SU-DHL-6 (cell line): ENCODE measurements around the gene SEZ6L.

Experiments used
- H2AFZ ChIP-seq: fragments of 200-600 bp; sonication (generic); 2 replicates; pipeline ENCODE4 v1.6.1; 2014; ENCODE audit warnings: low read depth, mild to moderate bottlenecking, moderate library complexity, mixed read lengths, antibody characterized with exemption, low read length; ENCODE audit not compliant: severe bottlenecking
- H3F3A ChIP-seq: fragments of 200-600 bp; shearing (Covaris generic); 2 replicates; pipeline ENCODE4 v1.6.0; 2016; ENCODE audit warnings: antibody characterized with exemption, mild to moderate bottlenecking; ENCODE audit not compliant: insufficient read depth
- H3K27ac ChIP-seq: fragments of 200-600 bp; sonication (generic); 2 replicates; pipeline ENCODE4 v1.5.1; 2016; ENCODE audit warnings: low read depth, mild to moderate bottlenecking, low read length, moderate library complexity, mixed read lengths
- H3K27me3 ChIP-seq: fragments of 200-600 bp; sonication (generic), shearing (Covaris generic); 2 replicates; pipeline ENCODE4 v1.6.0; 2014; ENCODE audit warnings: mild to moderate bottlenecking, low read length
- H3K36me3 ChIP-seq: fragments of 200-600 bp; sonication (generic); 2 replicates; pipeline ENCODE4 v1.6.1; 2014; ENCODE audit warnings: mild to moderate bottlenecking, low read length, mixed read lengths
- H3K4me2 ChIP-seq: fragments of 300-600, 200-600 bp; shearing (Covaris generic), sonication (generic); 2 replicates; pipeline ENCODE4 v1.6.0; 2014; ENCODE audit warnings: low read length, low read depth, mild to moderate bottlenecking; ENCODE audit not compliant: poor library complexity, severe bottlenecking
- H3K4me3 ChIP-seq: fragments of 200-600 bp; sonication (generic); 2 replicates; pipeline ENCODE4 v1.5.1; 2014; ENCODE audit warnings: antibody characterized with exemption, low read length, mild to moderate bottlenecking, mixed read lengths; ENCODE audit not compliant: insufficient read depth, poor library complexity, severe bottlenecking
- H3K79me2 ChIP-seq: fragments of 200-600 bp; sonication (generic); 2 replicates; pipeline ENCODE4 v1.6.1; 2014; ENCODE audit warnings: mild to moderate bottlenecking, low read length, moderate library complexity; ENCODE audit not compliant: insufficient read depth
- H3K9ac ChIP-seq: fragments of 200-600 bp; sonication (generic); 2 replicates; pipeline ENCODE4 v1.7.0; 2014; ENCODE audit warnings: mild to moderate bottlenecking, low read length
- H3K9me2 ChIP-seq: fragments of 200-600 bp; sonication (generic); replicated peaks from 2 replicates; pipeline ENCODE4 v1.6.1; 2014; ENCODE audit warnings: low read length; ENCODE audit not compliant: insufficient read depth
- H3K9me3 ChIP-seq: fragments of 200-600 bp; sonication (generic); 2 replicates; pipeline ENCODE4 v1.6.1; 2014; ENCODE audit warnings: low read length, mixed read lengths; ENCODE audit not compliant: insufficient read depth
- H4K20me1 ChIP-seq: fragments of 200-600 bp; sonication (generic); 2 replicates; pipeline ENCODE4 v1.6.1; 2014; ENCODE audit warnings: low read depth, mild to moderate bottlenecking, antibody characterized with exemption, low read length, moderate library complexity, mixed read lengths
- EZH2phosphoT487 ChIP-seq: fragments of 200-600 bp; sonication (generic), shearing (Covaris generic); conservative IDR thresholded peaks from 2 replicates; pipeline ENCODE4 v1.6.1; 2018; ENCODE audit warnings: mild to moderate bottlenecking, antibody characterized with exemption, low read length, moderate library complexity, mixed read lengths
- TF ChIP-seq, protein P1 (sequence below): fragments of 200-600 bp; sonication (generic); IDR thresholded peaks from one replicate; pipeline ENCODE4 v1.5.1; 2017; ENCODE audit warnings: antibody characterized with exemption, mild to moderate bottlenecking, low read length, moderate library complexity; ENCODE audit not compliant: insufficient read depth, poor library complexity, severe bottlenecking

SEZ6L gene

DNA sequence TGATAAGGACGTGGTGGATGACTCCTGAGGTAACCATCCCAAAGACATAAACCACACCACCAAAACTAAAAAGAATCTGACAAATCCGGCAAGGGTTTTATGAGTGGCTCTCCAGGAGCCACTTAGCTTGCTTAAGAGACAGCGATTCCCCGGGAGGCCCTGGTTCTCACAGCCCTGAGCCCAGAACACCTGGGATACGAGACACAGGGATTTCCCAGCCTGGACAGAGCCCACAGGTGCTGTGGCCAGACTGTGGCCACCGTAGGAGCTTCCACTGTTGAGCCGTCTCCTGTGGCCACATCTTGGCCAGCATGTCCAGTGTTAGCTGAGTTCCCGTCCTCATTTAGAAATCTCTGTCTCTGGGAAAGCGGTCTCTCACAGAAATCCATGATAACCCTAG lies 188.6 kb downstream of the SEZ6L start:
- TF ChIP-seq EZH2phosphoT487 = no peak
- TF ChIP-seq, protein P1, sequence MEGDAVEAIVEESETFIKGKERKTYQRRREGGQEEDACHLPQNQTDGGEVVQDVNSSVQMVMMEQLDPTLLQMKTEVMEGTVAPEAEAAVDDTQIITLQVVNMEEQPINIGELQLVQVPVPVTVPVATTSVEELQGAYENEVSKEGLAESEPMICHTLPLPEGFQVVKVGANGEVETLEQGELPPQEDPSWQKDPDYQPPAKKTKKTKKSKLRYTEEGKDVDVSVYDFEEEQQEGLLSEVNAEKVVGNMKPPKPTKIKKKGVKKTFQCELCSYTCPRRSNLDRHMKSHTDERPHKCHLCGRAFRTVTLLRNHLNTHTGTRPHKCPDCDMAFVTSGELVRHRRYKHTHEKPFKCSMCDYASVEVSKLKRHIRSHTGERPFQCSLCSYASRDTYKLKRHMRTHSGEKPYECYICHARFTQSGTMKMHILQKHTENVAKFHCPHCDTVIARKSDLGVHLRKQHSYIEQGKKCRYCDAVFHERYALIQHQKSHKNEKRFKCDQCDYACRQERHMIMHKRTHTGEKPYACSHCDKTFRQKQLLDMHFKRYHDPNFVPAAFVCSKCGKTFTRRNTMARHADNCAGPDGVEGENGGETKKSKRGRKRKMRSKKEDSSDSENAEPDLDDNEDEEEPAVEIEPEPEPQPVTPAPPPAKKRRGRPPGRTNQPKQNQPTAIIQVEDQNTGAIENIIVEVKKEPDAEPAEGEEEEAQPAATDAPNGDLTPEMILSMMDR = no peak
- H3K4me3 ChIP-seq = no peak overlapping the region
- H3K27me3 ChIP-seq = no peaks in the 10 kb centered on the region
- H3K9me3 ChIP-seq = no peaks in the 10 kb centered on the region
- H3K9ac ChIP-seq = no peak overlapping the region
- H2AFZ ChIP-seq = no peak overlapping the region
- H3F3A ChIP-seq = no peaks in the 10 kb centered on the region
- no peaks in the 10 kb centered on the region for H4K20me1 ChIP-seq
- no peak overlapping the region for H3K27ac ChIP-seq
- H3K9me2 ChIP-seq = no peaks in the 10 kb centered on the region
- no peak overlapping the region for H3K4me2 ChIP-seq
- H3K36me3 ChIP-seq = no peaks in the 10 kb centered on the region
- no peaks in the 10 kb centered on the region for H3K79me2 ChIP-seq

DNA sequence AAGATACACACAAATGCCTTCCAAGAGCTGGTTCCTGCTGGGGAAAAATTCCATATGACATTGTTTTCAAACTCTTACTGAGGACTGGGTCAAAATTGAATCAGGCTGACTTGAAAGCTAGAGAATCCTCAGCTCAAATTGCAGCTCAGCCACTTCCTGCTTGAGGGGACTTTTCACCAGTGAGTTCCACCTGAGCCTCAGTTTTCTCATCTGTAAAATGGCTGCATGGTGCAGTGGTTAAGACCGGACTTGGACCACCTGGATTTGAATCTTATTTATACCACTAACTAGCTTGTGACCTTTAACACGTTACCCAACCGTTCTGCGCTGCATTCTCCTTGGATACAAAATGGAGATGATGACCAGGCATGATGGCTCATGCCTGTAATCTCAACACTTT lies 189.9 kb downstream of the SEZ6L start:
- Histone ChIP-seq H2AFZ (no peak overlapping the region), H3K79me2 (no peaks in the 10 kb centered on the region), H3K4me3 (no peak overlapping the region), H3K9ac (no peak overlapping the region), H3K27me3 (no peaks in the 10 kb centered on the region), H3K9me3 (no peaks in the 10 kb centered on the region), H3K4me2 (no peak overlapping the region), H3F3A (no peaks in the 10 kb centered on the region), H3K36me3 (no peaks in the 10 kb centered on the region), H3K9me2 (no peaks in the 10 kb centered on the region), H4K20me1 (no peaks in the 10 kb centered on the region), H3K27ac (no peak overlapping the region)
- TF ChIP-seq EZH2phosphoT487 = no peak
- TF ChIP-seq, protein P1 = no peak

DNA sequence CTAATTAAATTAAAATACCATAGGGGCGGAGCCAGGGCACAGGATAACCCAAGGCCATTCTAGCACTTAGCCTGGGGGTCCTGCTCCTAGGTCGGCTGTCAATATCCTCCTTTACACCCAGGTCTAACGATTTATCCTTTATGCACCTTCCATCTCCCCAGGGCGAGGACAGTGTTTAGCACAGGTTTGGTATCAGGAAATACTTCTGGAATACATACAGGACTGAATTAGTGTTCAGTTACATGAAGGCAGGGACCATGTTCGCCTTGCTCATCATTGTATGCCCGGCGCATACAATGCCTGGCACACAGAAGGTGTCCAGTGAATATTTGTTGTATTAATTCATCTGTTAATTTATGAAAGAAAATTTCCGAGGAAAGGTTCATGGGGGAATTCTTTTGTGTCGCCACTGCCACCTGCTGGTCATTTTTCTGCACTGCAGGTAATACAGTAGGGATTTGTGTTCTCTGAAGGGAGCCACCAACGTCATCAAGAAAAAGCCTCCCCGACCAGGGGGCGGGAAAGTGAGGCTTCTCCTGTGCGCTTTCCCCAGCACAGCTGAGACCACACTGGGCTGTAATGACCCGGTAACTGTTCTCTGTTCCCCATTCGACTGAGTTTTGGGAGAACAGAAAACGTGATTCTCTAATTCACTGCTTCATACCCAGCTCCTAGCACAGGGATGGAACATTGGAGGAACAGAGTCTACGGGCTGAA lies 191.1 kb downstream of the SEZ6L start:
- Histone ChIP-seq H3K27me3 (no peaks in the 10 kb centered on the region), H3K36me3 (no peaks in the 10 kb centered on the region), H3K9ac (no peak overlapping the region), H3K4me2 (peak overlapping the region; percentile 16), H3K79me2 (no peaks in the 10 kb centered on the region), H3K9me2 (no peaks in the 10 kb centered on the region), H2AFZ (no peak overlapping the region), H3K4me3 (no peak overlapping the region), H4K20me1 (no peaks in the 10 kb centered on the region), H3K27ac (no peak overlapping the region), H3K9me3 (no peaks in the 10 kb centered on the region), H3F3A (no peaks in the 10 kb centered on the region)
- TF ChIP-seq, protein P1 = peak; percentile 86
- TF ChIP-seq EZH2phosphoT487 = no peak
